Measurements from ENCODE around the gene FCMR.
A peak's percentile ranks its signal among the peaks of the same experiment; 100 is the strongest.

FCMR gene

GRCh38 chr1:206963740-206964139 is 42.0 kb upstream of the FCMR start:
- no peak for TF ChIP-seq CTCF (IDR thresholded peaks at IDR 0.05; ENCODE audit: low read depth, low read length)
- no peak for DNase-seq (ENCODE audit: low read depth in 2 of 2)
- no peak overlapping the region for H3K4me3 ChIP-seq (replicated peaks in 1 of 2; ENCODE audit: low read depth in 2 of 2, low read length in 2 of 2)

GRCh38 chr1:206963119-206963712 is 41.5 kb upstream of the FCMR start:
- peak in 1 of 2 donors; percentile 25 for DNase-seq (ENCODE audit: low read depth in 2 of 2)
- TF ChIP-seq CTCF (IDR thresholded peaks at IDR 0.05; ENCODE audit: low read depth, low read length) = no peak
- H3K4me3 ChIP-seq (replicated peaks in 1 of 2; ENCODE audit: low read depth in 2 of 2, low read length in 2 of 2) = no peak overlapping the region

GRCh38 chr1:206962272-206962671 is 40.5 kb upstream of the FCMR start:
- no peak overlapping the region for H3K4me3 ChIP-seq (replicated peaks in 1 of 2; ENCODE audit: low read depth in 2 of 2, low read length in 2 of 2)
- TF ChIP-seq CTCF (IDR thresholded peaks at IDR 0.05; ENCODE audit: low read depth, low read length) = no peak
- no peak for DNase-seq (ENCODE audit: low read depth in 2 of 2)

- DNase-seq (ENCODE audit: low read depth in 2 of 2) = no peak
- no peak for TF ChIP-seq CTCF (IDR thresholded peaks at IDR 0.05; ENCODE audit: low read depth, low read length)
- no peak overlapping the region for H3K4me3 ChIP-seq (replicated peaks in 1 of 2; ENCODE audit: low read depth in 2 of 2, low read length in 2 of 2)
These were observed 39.9 kb upstream of the FCMR start for GRCh38 chr1:206961668-206962067.

GRCh38 chr1:206960676-206961386 is 39.1 kb upstream of the FCMR start:
- no peak for TF ChIP-seq CTCF (IDR thresholded peaks at IDR 0.05; ENCODE audit: low read depth, low read length)
- no peak for DNase-seq (ENCODE audit: low read depth in 2 of 2)
- no peak overlapping the region for H3K4me3 ChIP-seq (replicated peaks in 1 of 2; ENCODE audit: low read depth in 2 of 2, low read length in 2 of 2)

- TF ChIP-seq CTCF (IDR thresholded peaks at IDR 0.05; ENCODE audit: low read depth, low read length) = no peak
- no peak overlapping the region for H3K4me3 ChIP-seq (replicated peaks in 1 of 2; ENCODE audit: low read depth in 2 of 2, low read length in 2 of 2)
- DNase-seq (ENCODE audit: low read depth in 2 of 2) = no peak
These were observed 36.4 kb upstream of the FCMR start for GRCh38 chr1:206958144-206958543.
